HG03432 (cell line): ENCODE data around the gene RTF1.
"Not testable (repeated sequence)": the region's sequence is repeated elsewhere in the genome, so short reads cannot be mapped to it uniquely, and the experiment has no call there.

Experiments used
- ATAC-seq: cut with Tn5 transposase; IDR thresholded peaks from one replicate; pipeline ENCODE4 v1.9.1; 2021; ENCODE audit warnings: mild to moderate bottlenecking, moderate library complexity; ENCODE audit not compliant: unreplicated experiment

The RTF1 gene

GRCh38 chr15:41416742-41417417 is at the start of gene RTF1:
Gene RTF1, plus strand, starts transcription at chr15:41417095. Its CDS starts 21 bp downstream, at chr15:41417116.
- peak; percentile 87 for ATAC-seq

- ATAC-seq: no peak
These were observed 49.5 kb upstream of the RTF1 start for GRCh38 chr15:41367418-41367817.

GRCh38 chr15:41377978-41378377 is 38.9 kb upstream of the RTF1 start:
- no peak for ATAC-seq

GRCh38 chr15:41383974-41384749 is 32.7 kb upstream of the RTF1 start:
- ATAC-seq: not testable (repeated sequence)

GRCh38 chr15:41387646-41388045 is 29.2 kb upstream of the RTF1 start:
- ATAC-seq: no peak

- ATAC-seq: no peak
These were observed 24.2 kb upstream of the RTF1 start for GRCh38 chr15:41392659-41393058.

GRCh38 chr15:41394924-41395323 is 22.0 kb upstream of the RTF1 start:
- no peak for ATAC-seq

- no peak for ATAC-seq
These were observed 20.8 kb upstream of the RTF1 start for GRCh38 chr15:41396111-41396510.

- ATAC-seq: no peak
These were observed 15.0 kb upstream of the RTF1 start for GRCh38 chr15:41401904-41402267.

- ATAC-seq: no peak
These were observed 9.6 kb upstream of the RTF1 start for GRCh38 chr15:41407341-41407740.

- ATAC-seq: no peak
These were observed 8.7 kb upstream of the RTF1 start for GRCh38 chr15:41408234-41408641.

GRCh38 chr15:41411031-41411430 is 5.9 kb upstream of the RTF1 start:
- ATAC-seq: no peak

GRCh38 chr15:41411441-41411840 is 5.5 kb upstream of the RTF1 start:
- ATAC-seq: no peak

GRCh38 chr15:41416128-41416741 is 660 bp upstream of the RTF1 start:
- ATAC-seq: peak; percentile 20

- ATAC-seq: peak; percentile 46
These were observed 712 bp downstream of the RTF1 start for GRCh38 chr15:41417418-41418195.

GRCh38 chr15:41423979-41424659 is 7.2 kb downstream of the RTF1 start:
- peak; percentile 80 for ATAC-seq

- no peak for ATAC-seq
These were observed 7.9 kb downstream of the RTF1 start for GRCh38 chr15:41424809-41425208.

- ATAC-seq: not testable (repeated sequence)
These were observed 9.0 kb downstream of the RTF1 start for GRCh38 chr15:41425907-41426306.

GRCh38 chr15:41429003-41429890 is 12.4 kb downstream of the RTF1 start:
- ATAC-seq: peak; percentile 82
